ENCODE results near the gene TLR4. TPM values are rescaled to one million over a fixed set of nuclear protein-coding genes. Genes with fewer than 3 reads are reported as not detected.

Gene TLR4
- total and polyA plus RNA-seq, 4 donors: 4.5 to 41.6 (median 25.9) TPM

DNA sequence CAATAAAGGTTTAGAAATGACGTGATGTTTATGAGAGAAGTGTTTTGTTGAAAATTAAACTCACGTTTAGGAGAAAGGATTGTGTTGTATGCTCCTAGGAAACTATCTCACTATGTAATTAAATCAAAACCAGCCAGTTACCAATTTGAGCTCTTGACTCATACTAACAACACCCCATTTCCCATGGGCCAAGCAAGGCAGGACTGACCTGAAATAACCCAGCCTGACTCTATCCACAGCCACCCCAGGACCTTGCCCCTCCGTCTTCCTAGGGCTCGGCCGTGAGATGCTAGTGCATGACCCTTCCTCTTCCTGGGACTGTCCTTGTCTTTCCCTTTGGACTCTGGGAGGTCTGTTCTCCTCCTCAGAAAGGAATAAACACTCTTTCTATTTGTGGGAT is 16.4 kb downstream of the TLR4 start:
- Histone ChIP-seq H3K27ac (ENCODE audit: low read depth in 1 of 2, low read length in 1 of 2) (peak overlapping the region in 1 of 2 donors; percentile 29), H3K4me1 (ENCODE audit: control insufficient read depth in 5 of 5, insufficient read depth in 5 of 5, low read length in 5 of 5) (peaks cover 0 to 18% (median 0%) of the 10 kb centered on the region in 5 donors), H3K9me3 (ENCODE audit: control insufficient read depth in 4 of 4, insufficient read depth in 3 of 4, low read length in 3 of 4) (no peaks in the 10 kb centered on the region), H3K4me3 (no peak overlapping the region), H3K36me3 (ENCODE audit: control insufficient read depth in 4 of 4, insufficient read depth in 4 of 4, low read length in 4 of 4) (no peaks in the 10 kb centered on the region), H3K27me3 (ENCODE audit: control insufficient read depth in 3 of 3, insufficient read depth in 3 of 3, low read length in 2 of 3) (no peaks in the 10 kb centered on the region), H3K9ac (ENCODE audit: insufficient read depth in 1 of 2, low read length in 2 of 2) (no peak overlapping the region)
- 49 to 55% methylated on average over 5 of the region's 5 CpGs for WGBS, 2 donors
- TF ChIP-seq, protein P1, sequence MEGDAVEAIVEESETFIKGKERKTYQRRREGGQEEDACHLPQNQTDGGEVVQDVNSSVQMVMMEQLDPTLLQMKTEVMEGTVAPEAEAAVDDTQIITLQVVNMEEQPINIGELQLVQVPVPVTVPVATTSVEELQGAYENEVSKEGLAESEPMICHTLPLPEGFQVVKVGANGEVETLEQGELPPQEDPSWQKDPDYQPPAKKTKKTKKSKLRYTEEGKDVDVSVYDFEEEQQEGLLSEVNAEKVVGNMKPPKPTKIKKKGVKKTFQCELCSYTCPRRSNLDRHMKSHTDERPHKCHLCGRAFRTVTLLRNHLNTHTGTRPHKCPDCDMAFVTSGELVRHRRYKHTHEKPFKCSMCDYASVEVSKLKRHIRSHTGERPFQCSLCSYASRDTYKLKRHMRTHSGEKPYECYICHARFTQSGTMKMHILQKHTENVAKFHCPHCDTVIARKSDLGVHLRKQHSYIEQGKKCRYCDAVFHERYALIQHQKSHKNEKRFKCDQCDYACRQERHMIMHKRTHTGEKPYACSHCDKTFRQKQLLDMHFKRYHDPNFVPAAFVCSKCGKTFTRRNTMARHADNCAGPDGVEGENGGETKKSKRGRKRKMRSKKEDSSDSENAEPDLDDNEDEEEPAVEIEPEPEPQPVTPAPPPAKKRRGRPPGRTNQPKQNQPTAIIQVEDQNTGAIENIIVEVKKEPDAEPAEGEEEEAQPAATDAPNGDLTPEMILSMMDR (IDR thresholded peaks at IDR 0.05; ENCODE audit: control extremely low read depth, extremely low read depth): no peak
- ATAC-seq (ENCODE audit: insufficient read depth, low FRiP score): no peak
- DNase-seq: no peak

DNA sequence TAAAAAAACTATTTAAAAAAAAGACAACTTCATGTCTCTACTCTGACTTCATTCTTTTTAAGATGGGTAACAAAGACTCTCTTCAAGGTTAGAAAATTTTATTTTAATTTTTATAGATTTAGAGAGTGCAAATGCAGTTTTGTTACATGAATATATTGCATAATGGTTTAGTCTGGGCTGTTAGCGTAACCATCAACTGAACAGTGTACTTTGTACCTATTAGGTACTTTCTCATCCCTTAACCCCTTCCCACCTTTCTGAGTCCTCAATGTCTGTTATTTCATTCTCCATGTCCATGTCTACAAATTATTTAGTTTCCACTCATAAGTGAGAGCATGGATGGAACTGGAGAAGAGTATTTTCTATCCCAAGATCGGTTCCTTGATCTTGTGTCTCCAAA is 16.8 kb downstream of the TLR4 start:
- no peak overlapping the region for H3K4me3 ChIP-seq
- 64 to 89% methylated on average over 2 of the region's 2 CpGs for WGBS, 2 donors
- no peaks in the 10 kb centered on the region for H3K9me3 ChIP-seq (ENCODE audit: control insufficient read depth in 4 of 4, insufficient read depth in 3 of 4, low read length in 3 of 4)
- peaks cover 0 to 18% (median 0%) of the 10 kb centered on the region in 5 donors for H3K4me1 ChIP-seq (ENCODE audit: control insufficient read depth in 5 of 5, insufficient read depth in 5 of 5, low read length in 5 of 5)
- peak overlapping the region in 1 of 2 donors; percentile 45 for H3K27ac ChIP-seq (ENCODE audit: low read depth in 1 of 2, low read length in 1 of 2)
- ATAC-seq (ENCODE audit: insufficient read depth, low FRiP score) (no peak), DNase-seq (no peak)
- no peaks in the 10 kb centered on the region for H3K27me3 ChIP-seq (ENCODE audit: control insufficient read depth in 3 of 3, insufficient read depth in 3 of 3, low read length in 2 of 3)
- H3K36me3 ChIP-seq (ENCODE audit: control insufficient read depth in 4 of 4, insufficient read depth in 4 of 4, low read length in 4 of 4): no peaks in the 10 kb centered on the region
- H3K9ac ChIP-seq (ENCODE audit: insufficient read depth in 1 of 2, low read length in 2 of 2): no peak overlapping the region
- TF ChIP-seq, protein P1 (IDR thresholded peaks at IDR 0.05; ENCODE audit: control extremely low read depth, extremely low read depth): no peak

DNA sequence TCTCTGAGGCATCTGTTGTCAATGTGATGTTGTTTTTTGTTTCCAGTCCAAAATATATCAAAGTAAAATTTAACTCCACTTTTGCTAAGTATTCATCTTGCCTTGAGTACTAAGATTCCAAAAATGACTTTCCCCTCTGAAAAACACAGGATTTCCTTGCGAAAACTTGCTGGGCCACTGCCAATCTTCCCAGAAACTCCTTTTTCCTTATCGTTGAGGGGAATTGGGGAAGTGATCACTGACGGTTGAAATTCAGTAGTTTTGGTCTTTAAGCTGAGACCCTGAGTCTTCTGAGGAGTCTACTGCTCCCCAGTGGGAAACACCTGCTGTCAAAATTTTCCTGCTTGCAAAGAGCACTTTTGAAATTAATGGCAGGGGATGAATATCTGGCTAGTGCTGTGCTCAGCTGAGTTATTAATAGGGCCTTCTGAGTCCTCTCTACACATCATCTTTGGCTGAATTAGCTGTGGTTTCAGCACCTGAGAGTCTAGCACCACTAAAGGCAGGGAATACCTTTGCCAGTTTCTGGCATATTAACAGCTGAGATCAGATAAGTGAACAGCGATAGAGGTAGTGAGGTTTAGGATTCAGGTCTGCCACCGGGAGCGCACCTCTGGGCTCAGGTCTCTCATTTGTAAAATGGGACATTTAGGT is 18.0 kb downstream of the TLR4 start:
- 57 to 60% methylated on average over 6 of the region's 6 CpGs for WGBS, 2 donors
- ATAC-seq (ENCODE audit: insufficient read depth, low FRiP score) (no peak), DNase-seq (peak in 1 of 3 donors; percentile 17)
- no peaks in the 10 kb centered on the region for H3K27me3 ChIP-seq (ENCODE audit: control insufficient read depth in 3 of 3, insufficient read depth in 3 of 3, low read length in 2 of 3)
- H3K9me3 ChIP-seq (ENCODE audit: control insufficient read depth in 4 of 4, insufficient read depth in 3 of 4, low read length in 3 of 4): no peaks in the 10 kb centered on the region
- no peaks in the 10 kb centered on the region for H3K36me3 ChIP-seq (ENCODE audit: control insufficient read depth in 4 of 4, insufficient read depth in 4 of 4, low read length in 4 of 4)
- TF ChIP-seq, protein P1 (IDR thresholded peaks at IDR 0.05; ENCODE audit: control extremely low read depth, extremely low read depth): no peak
- peaks cover 0 to 18% (median 0%) of the 10 kb centered on the region in 5 donors for H3K4me1 ChIP-seq (ENCODE audit: control insufficient read depth in 5 of 5, insufficient read depth in 5 of 5, low read length in 5 of 5)
- no peak overlapping the region for H3K4me3 ChIP-seq
- H3K9ac ChIP-seq (ENCODE audit: insufficient read depth in 1 of 2, low read length in 2 of 2): no peak overlapping the region
- H3K27ac ChIP-seq (ENCODE audit: low read depth in 1 of 2, low read length in 1 of 2): no peak overlapping the region
